PC-3 (cell line): ENCODE data around the gene WWC1.

ENCODE experiments used
- CTCF ChIP-seq: fragments of 300-600 bp; sonication (generic); conservative IDR thresholded peaks from 2 replicates; pipeline ENCODE4 v1.5.1; 2017; ENCODE audit warnings: antibody characterized with exemption, low read depth, mild to moderate bottlenecking, low read length
- EZH2 ChIP-seq: fragments of 300-600 bp; sonication (generic); IDR thresholded peaks from one replicate; pipeline ENCODE4 v1.6.1; 2017; ENCODE audit warnings: antibody characterized with exemption, mild to moderate bottlenecking, low read length; ENCODE audit not compliant: unreplicated experiment
- EZH2phosphoT487 ChIP-seq: fragments of 300-600 bp; sonication (generic); IDR thresholded peaks from 2 replicates; pipeline ENCODE4 v1.6.1; 2018; ENCODE audit warnings: mild to moderate bottlenecking, antibody characterized with exemption, low read length, borderline replicate concordance

DNA sequence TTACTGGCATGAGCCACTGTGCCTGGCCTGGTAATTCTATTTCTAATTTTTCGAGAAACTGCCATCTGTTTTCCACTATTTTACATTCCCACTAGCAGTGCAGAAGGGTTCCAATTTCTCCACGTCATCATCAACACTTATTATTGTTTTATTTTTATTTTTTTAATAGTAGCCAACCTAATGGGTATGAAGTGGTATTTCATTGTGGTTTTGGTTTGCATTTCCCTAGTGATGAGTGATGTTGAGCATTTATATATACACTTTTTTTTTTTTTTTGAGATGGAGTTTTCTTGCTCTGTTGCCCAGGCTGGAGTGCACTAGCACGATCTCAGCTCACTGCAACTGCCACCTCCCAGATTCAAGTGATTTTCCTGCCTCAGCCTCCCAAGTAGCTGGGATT is 28.3 kb downstream of the WWC1 start:
- TF ChIP-seq EZH2 (no peak), CTCF (no peak), EZH2phosphoT487 (no peak)
